K562 (cell line): ENCODE measurements around the gene PXDC1. TPM values are rescaled to one million over a fixed set of nuclear protein-coding genes. Genes with fewer than 3 reads are reported as not detected.

Experiments
- ATAC-seq: fragments of 200-7000 bp; cut with Tn5 transposase; 3 replicates; pipeline ENCODE4 v1.9.1; 2020; ENCODE audit warnings: moderate library complexity
- BruUV-seq: library from RNA; stranded (reverse); fragments of 400-500 nt; replicated peaks from 2 replicates; lab custom pipeline; 2021; lab: Mats Ljungman, UMichigan
- CTCF ChIA-PET: fragments of 300-600 bp; formaldehyde crosslinking; extraction: SDS; loops from one replicate; lab custom pipeline; 2021; ENCODE audit warnings: low intra/inter-chr PET ratio; lab: Yijun Ruan, JAX
- POLR2A ChIA-PET: fragments of 300-600, 350-650 bp; sonication (Branson Sonifier 250); formaldehyde crosslinking; extraction: SDS; loops from one replicate; lab custom pipeline; 2021; ENCODE audit warnings: antibody characterized with exemption, inconsistent platforms; lab: Yijun Ruan, JAX
- DNase-seq, 4 experiments: peaks; one replicate each; pipeline versions ENCODE4 v3.0.0 to v3.0.0-alpha.2; 2011 to 2018; ENCODE audit warnings: low spot score in 3 of 4, mixed read lengths in 3 of 4; ENCODE audit errors: extremely low read depth in 1 of 4
- FAIRE-seq: peaks from 2 replicates; lab custom pipeline; 2011; peaks lifted over from hg19 to GRCh38; lab: Jason Lieb, UNC
- H2AFZ ChIP-seq: 2 replicates; pipeline ENCODE4 v1.6.0; 2011; ENCODE audit warnings: low read depth, low read length, control low read depth, inconsistent platforms
- H3K27ac ChIP-seq: fragments of 200-600 bp; 3 replicates; pipeline ENCODE4 v1.8.0; 2011; ENCODE audit warnings: low read depth, mild to moderate bottlenecking, control low read depth, inconsistent platforms, low read length, moderate library complexity, mixed read lengths; ENCODE audit errors: extremely low read depth
- H3K27me3 ChIP-seq, 2 experiments: fragments of 300-600 bp in 1 of 2; 2 replicates in 1 of 2; 3 replicates in 1 of 2; pipeline versions ENCODE4 v1.6.0 to v1.8.0; 2011; ENCODE audit warnings: inconsistent platforms in 2 of 2, low read length in 2 of 2, mild to moderate bottlenecking in 1 of 2, mixed read lengths in 1 of 2, moderate library complexity in 1 of 2; ENCODE audit not compliant: control insufficient read depth in 2 of 2, insufficient read depth in 2 of 2
- H3K36me3 ChIP-seq: fragments of 300-600 bp; 3 replicates; pipeline ENCODE4 v1.8.0; 2011; ENCODE audit warnings: mild to moderate bottlenecking, low read length, inconsistent platforms; ENCODE audit not compliant: control insufficient read depth, insufficient read depth
- H3K4me1 ChIP-seq, 2 experiments: fragments of 200-600 bp in 1 of 2; replicated peaks in 1 of 2; 2 replicates in 1 of 2; 3 replicates in 1 of 2; pipeline versions ENCODE4 v1.5.1 to v1.8.0; 2011; ENCODE audit warnings: inconsistent platforms in 2 of 2, low read length in 2 of 2, mild to moderate bottlenecking in 1 of 2, mixed read lengths in 1 of 2, moderate library complexity in 1 of 2; ENCODE audit not compliant: control insufficient read depth in 2 of 2, insufficient read depth in 2 of 2
- H3K4me2 ChIP-seq: 2 replicates; pipeline ENCODE4 v1.6.1; 2011; ENCODE audit warnings: low read length, control low read depth, inconsistent platforms, mixed read lengths; ENCODE audit not compliant: insufficient read depth
- H3K4me3 ChIP-seq: fragments of 200-600 bp; sonication (generic), shearing (Covaris generic); 2 replicates; pipeline ENCODE4 v1.5.1; 2016; ENCODE audit warnings: control low read depth, inconsistent platforms
- H3K79me2 ChIP-seq: fragments of 200-600 bp; 3 replicates; pipeline ENCODE4 v1.8.0; 2011; ENCODE audit warnings: low read length, inconsistent platforms; ENCODE audit not compliant: control insufficient read depth, insufficient read depth
- H3K9ac ChIP-seq, 2 experiments: 2 replicates each; pipeline versions ENCODE4 v1.6.0 to v1.6.1; 2011; ENCODE audit warnings: low read depth in 2 of 2, low read length in 2 of 2, control low read depth in 1 of 2, inconsistent platforms in 1 of 2, mild to moderate bottlenecking in 1 of 2, mixed read lengths in 1 of 2; ENCODE audit not compliant: insufficient read depth in 1 of 2
- H3K9me1 ChIP-seq: one replicate; pipeline ENCODE4 v1.6.0; 2011; ENCODE audit warnings: inconsistent platforms, mild to moderate bottlenecking, low read length, moderate library complexity; ENCODE audit not compliant: control insufficient read depth, insufficient read depth
- H3K9me3 ChIP-seq: replicated peaks from 2 replicates; pipeline ENCODE4 v1.5.1; 2011; ENCODE audit warnings: low read depth, low read length, inconsistent platforms; ENCODE audit not compliant: control insufficient read depth, insufficient read depth
- H4K20me1 ChIP-seq: replicated peaks from 2 replicates; pipeline ENCODE4 v1.6.1; 2011; ENCODE audit warnings: low read length, inconsistent platforms, mixed read lengths; ENCODE audit not compliant: control insufficient read depth, insufficient read depth
- CHAMP1 ChIP-seq: fragments of 450-650 bp; IDR thresholded peaks from 2 replicates; pipeline ENCODE4 v1.6.1; 2016; ENCODE audit warnings: mild to moderate bottlenecking
- CREB5 ChIP-seq: fragments of 250-450 bp; sonication (Bioruptor Pico); IDR thresholded peaks from 2 replicates; pipeline ENCODE4 v1.5.0; 2020; ENCODE audit warnings: mild to moderate bottlenecking
- ELF4 ChIP-seq: fragments of 450-650 bp; formaldehyde crosslinking; IDR thresholded peaks from 2 replicates; pipeline ENCODE4 v1.4.0; 2022; ENCODE audit warnings: missing genetic modification characterization
- GABPB1 ChIP-seq: sonication (generic); formaldehyde crosslinking; IDR thresholded peaks from 2 replicates; pipeline ENCODE4 v1.8.0; 2022; ENCODE audit warnings: mild to moderate bottlenecking, missing genetic modification reagents
- L3MBTL2 ChIP-seq: fragments of 450-650 bp; IDR thresholded peaks from 2 replicates; pipeline ENCODE4 v1.6.1; 2016; ENCODE audit warnings: mild to moderate bottlenecking, moderate library complexity
- NCOA1 ChIP-seq: fragments of 450-650 bp; IDR thresholded peaks from 2 replicates; pipeline ENCODE4 v1.6.1; 2016; ENCODE audit warnings: low read depth
- NR0B1 ChIP-seq: fragments of 450-650 bp; IDR thresholded peaks from one replicate; pipeline ENCODE4 v1.6.1; 2018; ENCODE audit warnings: mild to moderate bottlenecking, moderate library complexity; ENCODE audit not compliant: partially characterized antibody
- POLR3G ChIP-seq: IDR thresholded peaks from 2 replicates; pipeline ENCODE4 v1.6.1; 2011; ENCODE audit not compliant: insufficient read length, insufficient replicate concordance; ENCODE audit errors: extremely low read depth
- SMC3 ChIP-seq: conservative IDR thresholded peaks from 2 replicates; pipeline ENCODE4 v1.6.1; 2011; ENCODE audit warnings: low read depth, low read length, improper control_type of control experiment; ENCODE audit not compliant: insufficient read depth
- TEAD1 ChIP-seq, 2 experiments: fragments of 450-650 bp in 1 of 2; sonication (generic) in 1 of 2; formaldehyde crosslinking; IDR thresholded peaks; 2 replicates each; pipeline versions ENCODE4 v1.4.0 to v1.8.0; 2020 to 2022; ENCODE audit warnings: mild to moderate bottlenecking in 2 of 2, missing genetic modification reagents in 1 of 2
- TSC22D4 ChIP-seq: fragments of 450-650 bp; IDR thresholded peaks from 2 replicates; pipeline ENCODE4 v1.6.1; 2016; ENCODE audit warnings: missing genetic modification characterization, missing biosample characterization, control low read depth
- ZNF121 ChIP-seq: sonication (generic); formaldehyde crosslinking; conservative IDR thresholded peaks from 2 replicates; pipeline ENCODE4 v1.8.0; 2022; ENCODE audit warnings: missing genetic modification reagents
- ZNF408 ChIP-seq: fragments of 250-450 bp; sonication (Bioruptor Pico); IDR thresholded peaks from 2 replicates; pipeline ENCODE4 v1.4.0; 2020; ENCODE audit warnings: low read depth, mild to moderate bottlenecking, moderate library complexity
- ZNF507 ChIP-seq: conservative IDR thresholded peaks from 2 replicates; pipeline ENCODE4 v1.6.1; 2017; ENCODE audit warnings: missing genetic modification characterization, missing compliant biosample characterization
- WGBS: fragments of 100-300 bp; shearing (Covaris generic); methylation state at CpG from one replicate; pipeline ENCODE4 v1.1.6; 2016; ENCODE audit warnings: low coverage, mixed read lengths; ENCODE audit not compliant: insufficient coverage; ENCODE audit errors: missing lambda C conversion rate; 5-methylcytosine and 5-hydroxymethylcytosine counted together
- in situ Hi-C: fragments of 300-500 bp; cut with MboI; formaldehyde crosslinking; loops from 4 replicates; pipeline ENCODE4 v1.15.0; 2018; ENCODE audit warnings: inconsistent platforms, mixed read lengths
- intact Hi-C: fragments of 100-400 bp; cut with micrococcal nuclease; formaldehyde crosslinking; loops from 2 replicates; pipeline ENCODE4 v1.14.2; 2022
- polyA plus RNA-seq, 8 experiments: library from polyadenylated mRNA; depleted of rRNA in 4 of 8; stranded (reverse) in 5 of 8; unstranded in 3 of 8; fragments of >200 nt; fragmentation: Nextera tagmentation in 2 of 8; fragmentation: Illumina TruSeq in 1 of 8; extraction: Ambion mirVana in 2 of 8; extraction: Trizol in 1 of 8; gene quantifications; 2 replicates each; pipeline versions ENCODE4 v1.2.1 to v1.2.3, GENCODE V29; 2011 to 2014; ENCODE audit warnings: inconsistent platforms in 1 of 8, missing spikeins in 1 of 8
- total RNA-seq, 7 experiments: library from RNA; depleted of rRNA in 6 of 7; stranded (reverse); fragments of >200 nt in 6 of 7; fragmentation: Illumina TruSeq in 2 of 7; extraction: Trizol in 2 of 7; gene quantifications; 2 replicates each; pipeline versions ENCODE4 v1.2.1 to v1.2.3, GENCODE V29; 2011 to 2021; ENCODE audit warnings: low replicate concordance in 1 of 7

Gene PXDC1
- total and polyA plus RNA-seq, 9 of the 15 experiments (the other 6 are each of a cell fraction or from before 2014, with no cell fraction given) = 0.09 to 0.33 (median 0.16) TPM; not detected in 5

GRCh38 chr6:3770023-3770720, 18.7 kb upstream of the PXDC1 start:
- 2% methylated on average over 10 of the region's 10 CpGs for WGBS

More at GRCh38 chr6:3770023-3770720, 18.7 kb upstream of the PXDC1 start:
- in situ Hi-C loops = no loop called here
- H3K9ac ChIP-seq = no peak overlapping the region
- TF ChIP-seq NCOA1 = no peak
- no peak for TF ChIP-seq ZNF408 (CRISPR knock-in tag)
- TF ChIP-seq CHAMP1 = no peak
- TF ChIP-seq L3MBTL2 = no peak
- TF ChIP-seq TSC22D4 (tag) = no peak
- no peak for TF ChIP-seq ELF4 (CRISPR knock-in tag)
- no peak for TF ChIP-seq ZNF121
- no peak for TF ChIP-seq GABPB1 (CRISPR knock-in tag)
- no peak for TF ChIP-seq CREB5 (CRISPR knock-in tag)
- no peak for TF ChIP-seq POLR3G
- no peak for TF ChIP-seq NR0B1
- no peak for TF ChIP-seq TEAD1 (CRISPR knock-in tag; IDR thresholded peaks at IDR 0.05)
- TF ChIP-seq SMC3 = no peak
- TF ChIP-seq ZNF507 = no peak
- DNase-seq (no peak), ATAC-seq (no peak), FAIRE-seq (no peak)
- H3K4me2 ChIP-seq = no peak overlapping the region
- no peak overlapping the region for H3K4me3 ChIP-seq
- no peaks in the 10 kb centered on the region for H3K36me3 ChIP-seq
- peaks cover 34 to 50% of the 10 kb centered on the region in 2 experiments for H3K27me3 ChIP-seq
- intact Hi-C loops = no loop called here
- H3K79me2 ChIP-seq = no peaks in the 10 kb centered on the region
- no peaks in the 10 kb centered on the region for H4K20me1 ChIP-seq
- no peak overlapping the region for H2AFZ ChIP-seq
- peaks cover 0 to 7% of the 10 kb centered on the region in 2 experiments; a peak in 1 of 5 replicates for H3K4me1 ChIP-seq
- H3K27ac ChIP-seq = no peak overlapping the region
- BruUV-seq = no TSS peak
- ChIA-PET CTCF (no interaction called here), POLR2A (no interaction called here)
- no peaks in the 10 kb centered on the region for H3K9me1 ChIP-seq
- H3K9me3 ChIP-seq = no peaks in the 10 kb centered on the region
